ENCODE data around the gene TENT5A. TPM values are rescaled to one million over a fixed set of nuclear protein-coding genes. Genes with fewer than 3 reads are reported as not detected.

The TENT5A gene
- total RNA-seq, 4 donors from 2014 or later, result 7.9 to 74.9 (median 23.3) TPM

GRCh38 chr6:81772741-81773140 lies 20.3 kb upstream of the TENT5A start:
- intact Hi-C loops (cut with DNase I; ENCODE audit: low total_unique reads), result no loop called here
- no peak for DNase-seq
- H3K27me3 ChIP-seq, result no peaks in the 10 kb centered on the region
- no peaks in the 10 kb centered on the region for H3K9me3 ChIP-seq
- no peaks in the 10 kb centered on the region for H3K4me1 ChIP-seq
- no peak overlapping the region for H3K4me3 ChIP-seq
- TF ChIP-seq CTCF (IDR thresholded peaks at IDR 0.05), result no peak
- TF ChIP-seq POLR2A (IDR thresholded peaks at IDR 0.05), result no peak
- H3K36me3 ChIP-seq, result no peaks in the 10 kb centered on the region
- H3K27ac ChIP-seq, result no peak overlapping the region

GRCh38 chr6:81771097-81771496 lies 18.6 kb upstream of the TENT5A start:
- DNase-seq, result no peak
- no peak for TF ChIP-seq POLR2A (IDR thresholded peaks at IDR 0.05)
- no peaks in the 10 kb centered on the region for H3K27me3 ChIP-seq
- no peaks in the 10 kb centered on the region for H3K4me1 ChIP-seq
- H3K9me3 ChIP-seq, result no peaks in the 10 kb centered on the region
- intact Hi-C loops (cut with DNase I; ENCODE audit: low total_unique reads), result no loop called here
- no peaks in the 10 kb centered on the region for H3K36me3 ChIP-seq
- no peak overlapping the region for H3K27ac ChIP-seq
- no peak overlapping the region for H3K4me3 ChIP-seq

GRCh38 chr6:81770381-81770780 lies 17.9 kb upstream of the TENT5A start:
- Histone ChIP-seq H3K27me3 (no peaks in the 10 kb centered on the region), H3K4me1 (no peaks in the 10 kb centered on the region), H3K36me3 (no peaks in the 10 kb centered on the region), H3K9me3 (no peaks in the 10 kb centered on the region), H3K27ac (no peak overlapping the region), H3K4me3 (no peak overlapping the region)
- no peak for DNase-seq
- TF ChIP-seq CTCF (IDR thresholded peaks at IDR 0.05), result no peak
- intact Hi-C loops (cut with DNase I; ENCODE audit: low total_unique reads), result no loop called here

GRCh38 chr6:81769824-81770223 lies 17.3 kb upstream of the TENT5A start:
- DNase-seq, result no peak
- intact Hi-C loops (cut with DNase I; ENCODE audit: low total_unique reads), result no loop called here
- TF ChIP-seq CTCF (IDR thresholded peaks at IDR 0.05), result no peak
- TF ChIP-seq POLR2A (IDR thresholded peaks at IDR 0.05), result no peak

GRCh38 chr6:81768150-81768942 lies 15.9 kb upstream of the TENT5A start:
- intact Hi-C loops (cut with DNase I; ENCODE audit: low total_unique reads), result no loop called here

More at GRCh38 chr6:81769824-81770223, 17.3 kb upstream of the TENT5A start:
- Histone ChIP-seq H3K36me3 (no peaks in the 10 kb centered on the region), H3K4me3 (no peak overlapping the region), H3K27me3 (no peaks in the 10 kb centered on the region), H3K4me1 (no peaks in the 10 kb centered on the region), H3K27ac (no peak overlapping the region), H3K9me3 (no peaks in the 10 kb centered on the region)

More at GRCh38 chr6:81768150-81768942, 15.9 kb upstream of the TENT5A start:
- Histone ChIP-seq H3K4me3 (no peak overlapping the region), H3K36me3 (no peaks in the 10 kb centered on the region), H3K4me1 (no peaks in the 10 kb centered on the region), H3K27ac (no peak overlapping the region), H3K27me3 (no peaks in the 10 kb centered on the region), H3K9me3 (no peaks in the 10 kb centered on the region)
- no peak for TF ChIP-seq CTCF (IDR thresholded peaks at IDR 0.05)
- no peak for TF ChIP-seq POLR2A (IDR thresholded peaks at IDR 0.05)
- DNase-seq, result no peak

All from uterus (tissue), 4 donors.